ENCODE measurements around the gene LRRC14B. TPM values are rescaled to one million over a fixed set of nuclear protein-coding genes. Genes with fewer than 3 reads are reported as not detected.

Gene LRRC14B
- polyA plus RNA-seq, 1 of the 3 experiments (the other 2 are of a cell fraction) = not detected

DNA sequence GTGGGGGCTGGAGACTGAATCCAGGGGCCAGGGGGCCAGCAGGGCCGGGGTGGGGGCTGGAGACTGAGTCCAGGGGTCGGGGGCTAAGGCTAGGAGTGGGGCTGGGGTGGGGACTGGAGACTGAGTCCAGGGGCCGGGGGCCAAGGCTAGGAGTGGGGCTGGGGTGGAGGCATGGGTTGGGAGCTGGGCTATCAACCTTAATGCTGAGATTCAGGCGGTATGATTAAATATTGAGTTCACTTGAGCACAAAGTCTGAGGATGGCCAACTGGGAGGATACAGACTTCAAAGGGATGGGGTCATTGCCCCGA lies 17.0 kb upstream of the LRRC14B start:
- H3K36me3 ChIP-seq (replicated peaks in 1 of 2; ENCODE audit: control insufficient read depth in 1 of 2, insufficient read depth in 2 of 2, low read length in 1 of 2) = no peaks in the 10 kb centered on the region
- H3K27ac ChIP-seq (ENCODE audit: low read depth in 2 of 2, low read length in 1 of 2) = no peak overlapping the region
- no peak for DNase-seq
- no peak overlapping the region for H3K4me2 ChIP-seq
- no peak overlapping the region for H2AFZ ChIP-seq (ENCODE audit: low read depth)
- ChIA-PET CTCF (interaction anchor here (1.8 kb wide), 1 partner anchor 14 kb away, joined by 9 read pairs; no protein-coding TSS in a partner anchor), POLR2A (no interaction called here)
- no peak overlapping the region for H3K9ac ChIP-seq
- no peak for TF ChIP-seq TCF12 (IDR thresholded peaks at IDR 0.05)
- TF ChIP-seq MXI1 (IDR thresholded peaks at IDR 0.05; ENCODE audit: low read depth, low read length) = no peak
- TF ChIP-seq FOXJ3 (CRISPR knock-in tag; IDR thresholded peaks at IDR 0.05) = no peak
- TF ChIP-seq FOSL2 (IDR thresholded peaks at IDR 0.05; ENCODE audit: borderline replicate concordance, low read depth) = no peak
- TF ChIP-seq, protein P1, sequence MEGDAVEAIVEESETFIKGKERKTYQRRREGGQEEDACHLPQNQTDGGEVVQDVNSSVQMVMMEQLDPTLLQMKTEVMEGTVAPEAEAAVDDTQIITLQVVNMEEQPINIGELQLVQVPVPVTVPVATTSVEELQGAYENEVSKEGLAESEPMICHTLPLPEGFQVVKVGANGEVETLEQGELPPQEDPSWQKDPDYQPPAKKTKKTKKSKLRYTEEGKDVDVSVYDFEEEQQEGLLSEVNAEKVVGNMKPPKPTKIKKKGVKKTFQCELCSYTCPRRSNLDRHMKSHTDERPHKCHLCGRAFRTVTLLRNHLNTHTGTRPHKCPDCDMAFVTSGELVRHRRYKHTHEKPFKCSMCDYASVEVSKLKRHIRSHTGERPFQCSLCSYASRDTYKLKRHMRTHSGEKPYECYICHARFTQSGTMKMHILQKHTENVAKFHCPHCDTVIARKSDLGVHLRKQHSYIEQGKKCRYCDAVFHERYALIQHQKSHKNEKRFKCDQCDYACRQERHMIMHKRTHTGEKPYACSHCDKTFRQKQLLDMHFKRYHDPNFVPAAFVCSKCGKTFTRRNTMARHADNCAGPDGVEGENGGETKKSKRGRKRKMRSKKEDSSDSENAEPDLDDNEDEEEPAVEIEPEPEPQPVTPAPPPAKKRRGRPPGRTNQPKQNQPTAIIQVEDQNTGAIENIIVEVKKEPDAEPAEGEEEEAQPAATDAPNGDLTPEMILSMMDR (IDR thresholded peaks at IDR 0.05) = no peak
- TF ChIP-seq CHD2 (IDR thresholded peaks at IDR 0.05; ENCODE audit: low read length, partially characterized antibody) = no peak
- TF ChIP-seq NRF1 (IDR thresholded peaks at IDR 0.05; ENCODE audit: low read depth, low read length) = no peak
- TF ChIP-seq RAD21 (IDR thresholded peaks at IDR 0.05; ENCODE audit: low read length) = no peak
- TF ChIP-seq, protein P2, sequence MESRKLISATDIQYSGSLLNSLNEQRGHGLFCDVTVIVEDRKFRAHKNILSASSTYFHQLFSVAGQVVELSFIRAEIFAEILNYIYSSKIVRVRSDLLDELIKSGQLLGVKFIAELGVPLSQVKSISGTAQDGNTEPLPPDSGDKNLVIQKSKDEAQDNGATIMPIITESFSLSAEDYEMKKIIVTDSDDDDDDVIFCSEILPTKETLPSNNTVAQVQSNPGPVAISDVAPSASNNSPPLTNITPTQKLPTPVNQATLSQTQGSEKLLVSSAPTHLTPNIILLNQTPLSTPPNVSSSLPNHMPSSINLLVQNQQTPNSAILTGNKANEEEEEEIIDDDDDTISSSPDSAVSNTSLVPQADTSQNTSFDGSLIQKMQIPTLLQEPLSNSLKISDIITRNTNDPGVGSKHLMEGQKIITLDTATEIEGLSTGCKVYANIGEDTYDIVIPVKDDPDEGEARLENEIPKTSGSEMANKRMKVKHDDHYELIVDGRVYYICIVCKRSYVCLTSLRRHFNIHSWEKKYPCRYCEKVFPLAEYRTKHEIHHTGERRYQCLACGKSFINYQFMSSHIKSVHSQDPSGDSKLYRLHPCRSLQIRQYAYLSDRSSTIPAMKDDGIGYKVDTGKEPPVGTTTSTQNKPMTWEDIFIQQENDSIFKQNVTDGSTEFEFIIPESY (IDR thresholded peaks at IDR 0.05; ENCODE audit: borderline replicate concordance, low read depth) = no peak
- no peak for TF ChIP-seq RFX5 (IDR thresholded peaks at IDR 0.05; ENCODE audit: low read length)
- no peak for TF ChIP-seq RXRA (IDR thresholded peaks at IDR 0.05; ENCODE audit: borderline replicate concordance, low read depth)
- no peak for TF ChIP-seq TAF1 (IDR thresholded peaks at IDR 0.05; ENCODE audit: borderline replicate concordance, low read depth, low read length)
- no peak for TF ChIP-seq TEAD4 (IDR thresholded peaks at IDR 0.05; ENCODE audit: borderline replicate concordance, insufficient read depth)
- no peak for TF ChIP-seq NFIC (IDR thresholded peaks at IDR 0.05; ENCODE audit: borderline replicate concordance)
- no peaks in the 10 kb centered on the region for H3K79me2 ChIP-seq (ENCODE audit: insufficient read depth)
- no peaks in the 10 kb centered on the region for H3F3A ChIP-seq (replicated peaks; ENCODE audit: insufficient read depth)
- H4K20me1 ChIP-seq (ENCODE audit: insufficient read depth) = no peaks in the 10 kb centered on the region
- H3K9me3 ChIP-seq = no peaks in the 10 kb centered on the region
- 43% methylated on average over 5 of the region's 5 CpGs for WGBS (ENCODE audit: low lambda C conversion rate)
- H3K9me2 ChIP-seq = no peaks in the 10 kb centered on the region
- H3K4me1 ChIP-seq (ENCODE audit: control insufficient read depth in 1 of 2, insufficient read depth in 2 of 2, low read depth in 1 of 2, low read length in 1 of 2) = peaks cover 0 to 9% of the 10 kb centered on the region in 2 experiments; a peak in 1 of 4 replicates
- H3K27me3 ChIP-seq (ENCODE audit: insufficient read depth) = peaks cover 3% of the 10 kb centered on the region; the same call in 1 of the 2 replicates
- H3K4me3 ChIP-seq (ENCODE audit: low read depth in 2 of 2, low read length in 1 of 2) = no peak overlapping the region

DNA sequence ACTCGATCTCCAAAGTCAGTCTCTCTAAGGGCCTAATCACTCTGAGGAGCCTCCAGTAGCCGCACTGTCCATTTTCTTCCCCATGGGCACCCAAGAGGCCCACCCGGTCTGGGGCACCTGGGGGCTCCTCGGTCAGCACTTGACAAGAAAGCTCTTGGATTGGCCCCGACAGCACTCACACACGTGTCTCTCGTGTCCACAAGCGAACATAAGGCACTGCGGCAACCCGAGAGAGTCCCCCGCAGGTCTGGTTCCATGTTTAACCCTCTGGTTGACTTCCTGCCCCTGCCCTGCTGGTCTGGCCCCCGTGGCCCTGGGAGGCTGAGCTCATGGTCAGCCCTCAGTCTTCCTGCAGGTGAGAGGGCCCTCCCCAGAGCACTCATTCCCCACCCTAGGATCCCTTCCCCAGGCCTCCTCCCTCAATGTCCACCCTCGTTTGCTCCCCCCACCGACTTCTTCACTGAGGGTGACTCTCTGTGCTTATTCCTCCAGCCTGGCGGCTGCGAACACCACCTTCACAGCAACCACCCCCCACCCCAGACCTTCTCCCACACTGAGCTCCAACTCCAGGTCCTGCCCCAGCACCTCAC lies 16.3 kb upstream of the LRRC14B start:
- ChIA-PET CTCF (interaction anchor here (1.8 kb wide), 1 partner anchor 13 kb away, joined by 9 read pairs; no protein-coding TSS in a partner anchor), POLR2A (no interaction called here)
- no peaks in the 10 kb centered on the region for H3F3A ChIP-seq (replicated peaks; ENCODE audit: insufficient read depth)
- H3K27ac ChIP-seq (ENCODE audit: low read depth in 2 of 2, low read length in 1 of 2) = no peak overlapping the region
- H3K27me3 ChIP-seq (ENCODE audit: insufficient read depth) = peaks cover 3% of the 10 kb centered on the region; the same call in 1 of the 2 replicates
- H3K9ac ChIP-seq = no peak overlapping the region
- H3K9me3 ChIP-seq = no peaks in the 10 kb centered on the region
- no peaks in the 10 kb centered on the region for H4K20me1 ChIP-seq (ENCODE audit: insufficient read depth)
- H3K4me2 ChIP-seq = no peak overlapping the region
- 72% methylated on average over 6 of the region's 16 CpGs for WGBS (ENCODE audit: low lambda C conversion rate)
- no peak overlapping the region for H3K4me3 ChIP-seq (ENCODE audit: low read depth in 2 of 2, low read length in 1 of 2)
- no peaks in the 10 kb centered on the region for H3K36me3 ChIP-seq (replicated peaks in 1 of 2; ENCODE audit: control insufficient read depth in 1 of 2, insufficient read depth in 2 of 2, low read length in 1 of 2)
- no peaks in the 10 kb centered on the region for H3K79me2 ChIP-seq (ENCODE audit: insufficient read depth)
- TF ChIP-seq EP300 (IDR thresholded peaks at IDR 0.05; ENCODE audit: borderline replicate concordance in 1 of 2, low read depth in 1 of 2, low read length in 1 of 2) = no peak
- TF ChIP-seq ELF1 (IDR thresholded peaks at IDR 0.05) = no peak
- TF ChIP-seq, protein P3, sequence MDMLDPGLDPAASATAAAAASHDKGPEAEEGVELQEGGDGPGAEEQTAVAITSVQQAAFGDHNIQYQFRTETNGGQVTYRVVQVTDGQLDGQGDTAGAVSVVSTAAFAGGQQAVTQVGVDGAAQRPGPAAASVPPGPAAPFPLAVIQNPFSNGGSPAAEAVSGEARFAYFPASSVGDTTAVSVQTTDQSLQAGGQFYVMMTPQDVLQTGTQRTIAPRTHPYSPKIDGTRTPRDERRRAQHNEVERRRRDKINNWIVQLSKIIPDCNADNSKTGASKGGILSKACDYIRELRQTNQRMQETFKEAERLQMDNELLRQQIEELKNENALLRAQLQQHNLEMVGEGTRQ (IDR thresholded peaks at IDR 0.05; ENCODE audit: borderline replicate concordance, low read depth, low read length) = no peak
- H3K9me2 ChIP-seq = no peaks in the 10 kb centered on the region
- no peak overlapping the region for H2AFZ ChIP-seq (ENCODE audit: low read depth)
- no peak for DNase-seq
- peaks cover 0 to 9% of the 10 kb centered on the region in 2 experiments; a peak in 1 of 4 replicates for H3K4me1 ChIP-seq (ENCODE audit: control insufficient read depth in 1 of 2, insufficient read depth in 2 of 2, low read depth in 1 of 2, low read length in 1 of 2)
